Progenitor cell of endocrine pancreas (in vitro differentiated cells): ENCODE data around the gene PRF1. TPM values are rescaled to one million over a fixed set of nuclear protein-coding genes. Genes with fewer than 3 reads are reported as not detected.

Experiments
- DNase-seq: peaks from one replicate; pipeline ENCODE4 v3.0.0; 2021; ENCODE audit warnings: low spot score; ENCODE audit not compliant: unreplicated experiment
- H3K27ac Mint-ChIP-seq: 2 replicates; pipeline ENCODE4 v1.8.0; 2021; ENCODE audit warnings: mild to moderate bottlenecking, moderate library complexity, mixed read lengths
- H3K27me3 Mint-ChIP-seq: 2 replicates; pipeline ENCODE4 v1.8.0; 2021; ENCODE audit warnings: mixed read lengths
- H3K36me3 Mint-ChIP-seq: 2 replicates; pipeline ENCODE4 v1.8.0; 2022; ENCODE audit warnings: mixed read lengths; ENCODE audit not compliant: insufficient read depth
- H3K4me1 Mint-ChIP-seq: 2 replicates; pipeline ENCODE4 v1.8.0; 2021; ENCODE audit warnings: low read depth, mixed read lengths
- H3K4me3 Mint-ChIP-seq: 2 replicates; pipeline ENCODE4 v1.8.0; 2021; ENCODE audit warnings: low read depth, mild to moderate bottlenecking, moderate library complexity, mixed read lengths
- H3K9me3 Mint-ChIP-seq: 2 replicates; pipeline ENCODE4 v1.8.0; 2021; ENCODE audit warnings: low read depth, mixed read lengths
- CTCF ChIP-seq: fragments of 200-600 bp; sonication (generic); IDR thresholded peaks from one replicate; pipeline ENCODE4 v1.5.0; 2021; ENCODE audit warnings: antibody characterized with exemption, mild to moderate bottlenecking; ENCODE audit not compliant: unreplicated experiment
- total RNA-seq: library from RNA; stranded (reverse); gene quantifications from 2 replicates; pipeline ENCODE4 v1.2.1, GENCODE V29; 2021

PRF1 gene
- total RNA-seq, 1 donor from 2014 or later: not detected

DNA sequence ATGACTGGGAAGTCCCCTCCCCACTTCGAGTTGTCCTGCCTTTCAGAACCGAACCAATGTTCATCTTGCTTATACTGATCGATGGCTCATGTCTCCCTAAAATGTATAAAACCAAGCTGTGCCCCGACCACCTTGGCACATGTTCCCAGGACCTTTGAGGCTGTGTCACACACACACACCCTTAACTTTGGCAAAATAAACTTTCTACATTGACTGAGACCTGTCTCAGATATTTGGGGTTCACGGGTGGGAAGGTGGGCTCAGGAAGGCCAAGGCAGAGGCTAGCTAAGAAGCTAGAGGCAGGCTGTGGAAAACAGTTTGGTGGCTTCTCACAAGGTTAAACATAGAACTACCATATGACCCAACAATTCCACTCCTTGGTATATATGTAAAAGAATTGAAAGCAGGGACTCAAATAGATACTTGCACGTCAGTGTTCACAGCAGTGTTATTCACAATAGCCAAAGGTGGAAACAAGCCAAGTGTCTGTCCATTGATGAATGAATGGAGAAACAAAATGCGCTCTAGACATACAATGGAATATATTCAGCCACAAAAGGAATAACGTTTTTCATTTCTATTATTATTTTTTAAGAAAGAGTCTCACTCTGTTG lies 15.4 kb downstream of the PRF1 start:
- no peaks in the 10 kb centered on the region for H3K9me3 Mint-ChIP-seq

DNA sequence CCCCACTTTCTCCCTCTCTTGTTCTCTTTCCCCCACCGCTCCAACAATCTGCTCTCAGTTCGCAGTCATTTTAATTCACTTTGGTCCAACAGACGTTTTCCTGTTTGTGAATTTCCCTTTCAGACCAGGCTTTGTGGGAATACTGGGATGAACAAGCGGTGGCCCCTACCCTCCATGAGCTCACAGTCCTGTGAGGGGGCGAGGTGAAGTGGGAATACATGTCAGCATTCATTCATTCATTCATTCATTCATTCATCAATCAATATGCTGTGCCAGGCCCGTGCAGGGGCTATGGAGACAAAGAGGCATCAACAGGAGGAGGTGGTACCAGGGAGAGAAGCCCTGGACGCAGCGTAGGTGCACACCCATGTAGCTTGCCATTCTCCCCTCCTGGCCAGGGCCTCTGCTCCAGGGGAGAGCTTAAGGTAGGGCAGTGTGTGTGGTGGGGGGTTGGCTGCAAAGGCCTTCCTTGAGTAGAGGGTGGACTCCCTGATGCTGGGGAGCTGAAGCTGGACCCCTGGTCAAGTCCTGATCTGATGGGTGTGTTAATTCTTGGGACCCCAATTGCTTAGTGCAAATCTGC lies 16.1 kb downstream of the PRF1 start:
- Mint-ChIP-seq H3K4me3 (no peak overlapping the region), H3K36me3 (no peaks in the 10 kb centered on the region), H3K27ac (peak overlapping the region; percentile 73), H3K9me3 (no peaks in the 10 kb centered on the region), H3K4me1 (peaks cover 9% of the 10 kb centered on the region), H3K27me3 (peaks cover 13% of the 10 kb centered on the region)
- DNase-seq: no peak
- no peak for TF ChIP-seq CTCF

More for the DNA sequence above, 15.4 kb downstream of the PRF1 start:
- no peak overlapping the region for H3K4me3 Mint-ChIP-seq
- H3K27ac Mint-ChIP-seq: no peak overlapping the region
- H3K27me3 Mint-ChIP-seq: peaks cover 14% of the 10 kb centered on the region
- TF ChIP-seq CTCF: no peak
- no peak for DNase-seq
- H3K36me3 Mint-ChIP-seq: no peaks in the 10 kb centered on the region
- peaks cover 9% of the 10 kb centered on the region for H3K4me1 Mint-ChIP-seq

DNA sequence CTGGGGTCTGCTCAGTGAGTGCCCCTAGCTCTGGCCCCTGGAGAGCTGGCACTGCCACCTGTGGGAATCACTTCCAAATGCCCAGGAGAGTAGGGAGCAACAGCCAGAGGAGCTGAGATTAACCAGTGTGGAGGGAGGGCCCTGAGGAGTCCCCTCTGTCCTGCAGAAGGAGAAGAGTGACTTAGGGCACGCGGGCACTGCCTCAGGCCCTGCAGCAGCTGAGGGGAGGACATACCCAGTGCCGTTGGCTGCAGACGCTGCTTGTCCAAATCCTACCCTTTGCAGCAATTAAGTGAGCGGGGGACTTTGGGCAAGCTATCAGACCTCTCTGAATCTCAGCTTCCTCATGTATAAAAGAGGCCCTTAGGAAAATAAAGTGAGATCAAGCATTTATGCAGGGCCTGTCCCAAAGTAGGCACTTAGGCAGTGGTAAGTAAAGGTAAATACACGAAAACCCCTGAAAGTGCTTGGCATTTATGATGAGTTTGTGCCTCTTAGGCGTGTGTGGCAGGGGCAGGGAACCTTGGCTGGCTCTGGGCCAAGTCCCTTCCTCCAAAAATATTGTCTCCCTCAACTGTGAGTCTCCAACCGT lies 16.9 kb downstream of the PRF1 start:
- Mint-ChIP-seq H3K9me3 (no peaks in the 10 kb centered on the region), H3K4me1 (peaks cover 9% of the 10 kb centered on the region), H3K36me3 (no peaks in the 10 kb centered on the region), H3K27me3 (peaks cover 9% of the 10 kb centered on the region), H3K27ac (no peak overlapping the region), H3K4me3 (no peak overlapping the region)
- no peak for TF ChIP-seq CTCF
- DNase-seq: no peak

- Mint-ChIP-seq H3K9me3 (no peaks in the 10 kb centered on the region), H3K27me3 (peaks cover 9% of the 10 kb centered on the region), H3K27ac (no peak overlapping the region), H3K4me1 (peaks cover 9% of the 10 kb centered on the region), H3K4me3 (peak overlapping the region; percentile 27), H3K36me3 (no peaks in the 10 kb centered on the region)
- no peak for DNase-seq
- TF ChIP-seq CTCF: no peak
These were observed 17.5 kb downstream of the PRF1 start for GRCh38 chr10:70584909-70585544.

DNA sequence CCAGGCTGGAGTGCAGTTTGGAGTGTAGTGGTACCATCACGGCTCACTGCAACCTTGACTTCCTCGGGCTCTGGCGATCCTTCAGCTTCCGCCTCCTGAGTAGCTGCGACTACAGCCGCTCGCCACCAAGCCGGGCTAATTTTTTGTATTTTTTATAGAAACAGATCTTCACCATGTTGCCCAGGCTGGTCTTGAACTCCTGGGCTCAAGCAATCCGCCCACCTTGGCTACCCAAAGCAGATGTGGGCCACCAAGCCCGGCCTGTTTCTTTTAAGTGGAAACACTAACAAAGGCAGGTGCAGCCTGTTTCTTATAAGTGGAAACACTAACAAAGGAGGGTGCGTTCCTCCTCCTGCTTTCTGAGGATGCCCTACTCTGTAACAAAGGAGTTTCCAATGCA lies 18.2 kb downstream of the PRF1 start:
- no peaks in the 10 kb centered on the region for H3K36me3 Mint-ChIP-seq
- H3K9me3 Mint-ChIP-seq: no peaks in the 10 kb centered on the region
- H3K4me3 Mint-ChIP-seq: no peak overlapping the region
- H3K4me1 Mint-ChIP-seq: peaks cover 9% of the 10 kb centered on the region
- no peak for DNase-seq
- no peak overlapping the region for H3K27ac Mint-ChIP-seq
- no peak for TF ChIP-seq CTCF
- H3K27me3 Mint-ChIP-seq: peaks cover 9% of the 10 kb centered on the region
